Measurements from ENCODE around the gene SH3D19.

Gene SH3D19

GRCh38 chr4:151231915-151232595 lies 93.3 kb downstream of the SH3D19 start:
- TF ChIP-seq TAF1 (IDR thresholded peaks at IDR 0.05; ENCODE audit: borderline replicate concordance, insufficient read depth, low read length): no peak
- no peak for TF ChIP-seq REST (IDR thresholded peaks at IDR 0.05; ENCODE audit: insufficient read depth in 1 of 2, low read depth in 2 of 2, low read length in 2 of 2)
- no peak for TF ChIP-seq FOXP2 (optimal IDR thresholded peaks at IDR 0.05; ENCODE audit: borderline replicate concordance, extremely low read depth, extremely low read length, insufficient read depth)
- no peak for TF ChIP-seq SIN3A (IDR thresholded peaks at IDR 0.05; ENCODE audit: borderline replicate concordance, insufficient read depth, low read length)
- no peak for TF ChIP-seq POLR2AphosphoS5 (IDR thresholded peaks at IDR 0.05; ENCODE audit: low read depth, low read length)

- TF ChIP-seq FOXP2 (optimal IDR thresholded peaks at IDR 0.05; ENCODE audit: borderline replicate concordance, extremely low read depth, extremely low read length, insufficient read depth): no peak
- TF ChIP-seq TAF1 (IDR thresholded peaks at IDR 0.05; ENCODE audit: borderline replicate concordance, insufficient read depth, low read length): no peak
- no peak for TF ChIP-seq REST (IDR thresholded peaks at IDR 0.05; ENCODE audit: insufficient read depth in 1 of 2, low read depth in 2 of 2, low read length in 2 of 2)
- TF ChIP-seq SIN3A (IDR thresholded peaks at IDR 0.05; ENCODE audit: borderline replicate concordance, insufficient read depth, low read length): no peak
- no peak for TF ChIP-seq POLR2AphosphoS5 (IDR thresholded peaks at IDR 0.05; ENCODE audit: low read depth, low read length)
These were observed 97.0 kb downstream of the SH3D19 start for GRCh38 chr4:151228189-151229119.

GRCh38 chr4:151227731-151228130 lies 97.7 kb downstream of the SH3D19 start:
- TF ChIP-seq TAF1 (IDR thresholded peaks at IDR 0.05; ENCODE audit: borderline replicate concordance, insufficient read depth, low read length) (no peak), REST (IDR thresholded peaks at IDR 0.05; ENCODE audit: insufficient read depth in 1 of 2, low read depth in 2 of 2, low read length in 2 of 2) (no peak), FOXP2 (optimal IDR thresholded peaks at IDR 0.05; ENCODE audit: borderline replicate concordance, extremely low read depth, extremely low read length, insufficient read depth) (no peak), SIN3A (IDR thresholded peaks at IDR 0.05; ENCODE audit: borderline replicate concordance, insufficient read depth, low read length) (no peak), POLR2AphosphoS5 (IDR thresholded peaks at IDR 0.05; ENCODE audit: low read depth, low read length) (no peak)

GRCh38 chr4:151227172-151227571 lies 98.2 kb downstream of the SH3D19 start:
- TF ChIP-seq TAF1 (IDR thresholded peaks at IDR 0.05; ENCODE audit: borderline replicate concordance, insufficient read depth, low read length): no peak
- TF ChIP-seq POLR2AphosphoS5 (IDR thresholded peaks at IDR 0.05; ENCODE audit: low read depth, low read length): no peak

- TF ChIP-seq FOXP2 (optimal IDR thresholded peaks at IDR 0.05; ENCODE audit: borderline replicate concordance, extremely low read depth, extremely low read length, insufficient read depth) (no peak), SIN3A (IDR thresholded peaks at IDR 0.05; ENCODE audit: borderline replicate concordance, insufficient read depth, low read length) (no peak), POLR2AphosphoS5 (IDR thresholded peaks at IDR 0.05; ENCODE audit: low read depth, low read length) (no peak), REST (IDR thresholded peaks at IDR 0.05; ENCODE audit: insufficient read depth in 1 of 2, low read depth in 2 of 2, low read length in 2 of 2) (no peak), TAF1 (IDR thresholded peaks at IDR 0.05; ENCODE audit: borderline replicate concordance, insufficient read depth, low read length) (no peak)
These were observed 99.1 kb downstream of the SH3D19 start for GRCh38 chr4:151226004-151226932.

All from PFSK-1 (cell line).